HCT116 (cell line): ENCODE measurements around the gene OSBP2. TPM values are rescaled to one million over a fixed set of nuclear protein-coding genes. Genes with fewer than 3 reads are reported as not detected.

Source experiments
- ATAC-seq: fragments of 200-7000 bp; cut with Tn5 transposase; 2 replicates; pipeline ENCODE4 v1.9.1; 2020; ENCODE audit warnings: mild to moderate bottlenecking, moderate library complexity
- BruUV-seq: library from RNA; stranded (reverse); fragments of 400-500 nt; replicated peaks from 2 replicates; lab custom pipeline; 2021; lab: Mats Ljungman, UMichigan
- CTCF ChIA-PET: fragments of 300-600 bp; sonication (Branson Sonifier 250); formaldehyde crosslinking; loops from one replicate; lab custom pipeline; 2021; ENCODE audit warnings: antibody characterized with exemption; lab: Charles Lee
- POLR2A ChIA-PET: fragments of 300-600, 350-600 bp; sonication (Branson Sonifier 250); formaldehyde crosslinking; loops from one replicate; lab custom pipeline; 2021; ENCODE audit warnings: antibody characterized with exemption; lab: Charles Lee
- RAD21 ChIA-PET, 2 experiments: fragments of 300-600 bp; sonication (Branson Sonifier 250); formaldehyde crosslinking; loops; one replicate each; lab custom pipeline; 2023; ENCODE audit warnings: low total read pairs in 2 of 2; ENCODE audit not compliant: uncharacterized antibody in 2 of 2, unreplicated experiment in 2 of 2, low non-redundant PET in 1 of 2; lab: Charles Lee
- DNase-seq: peaks from one replicate; pipeline ENCODE4 v3.0.0-alpha.2; 2010; ENCODE audit warnings: low read depth, low spot score
- H2AFZ ChIP-seq: fragments of 200-600 bp; shearing (Covaris generic), sonication (generic); 2 replicates; pipeline ENCODE4 v1.6.1; 2017; ENCODE audit warnings: low read depth, mixed run types, mixed read lengths, antibody characterized with exemption, low read length; ENCODE audit not compliant: poor library complexity, severe bottlenecking
- H3K27ac ChIP-seq: 2 replicates; pipeline ENCODE4 v1.5.1; 2012; ENCODE audit warnings: low read depth, low read length
- H3K27me3 ChIP-seq: fragments of 200-600 bp; sonication (generic); 2 replicates; pipeline ENCODE4 v1.6.1; 2016; ENCODE audit warnings: mixed run types, low read length, mixed read lengths; ENCODE audit not compliant: insufficient read depth
- H3K36me3 ChIP-seq, 2 experiments: fragments of 200-500 bp in 1 of 2; fragments of 200-600 bp in 1 of 2; sonication (Bioruptor generic) in 1 of 2; sonication (generic) in 1 of 2; 2 replicates each; pipeline versions ENCODE4 v1.5.1 to v1.6.1; 2014 to 2016; ENCODE audit warnings: low read length in 2 of 2, inconsistent platforms in 1 of 2, mixed read lengths in 1 of 2, mixed run types in 1 of 2; ENCODE audit not compliant: insufficient read depth in 2 of 2, control insufficient read depth in 1 of 2
- H3K4me1 ChIP-seq, 2 experiments: fragments of 200-600 bp in 1 of 2; sonication (generic) in 1 of 2; 2 replicates each; pipeline versions ENCODE4 v1.5.1 to v1.6.1; 2012 to 2017; ENCODE audit warnings: low read length in 2 of 2, inconsistent platforms in 1 of 2, mild to moderate bottlenecking in 1 of 2, mixed read lengths in 1 of 2, mixed run types in 1 of 2, moderate library complexity in 1 of 2; ENCODE audit not compliant: insufficient read depth in 2 of 2, control insufficient read depth in 1 of 2
- H3K4me2 ChIP-seq: fragments of 200-600 bp; sonication (generic); 2 replicates; pipeline ENCODE4 v1.6.1; 2017; ENCODE audit warnings: mixed run types, low read length, mixed read lengths
- H3K4me3 ChIP-seq, 2 experiments: fragments of 200-600 bp in 1 of 2; sonication (generic) in 1 of 2; replicated peaks in 1 of 2; 2 replicates each; pipeline ENCODE4 v1.5.1; 2011 to 2016; ENCODE audit warnings: low read length in 2 of 2, control low read depth in 1 of 2, low read depth in 1 of 2, mild to moderate bottlenecking in 1 of 2, mixed read lengths in 1 of 2, mixed run types in 1 of 2
- H3K79me2 ChIP-seq: fragments of 200-600 bp; sonication (generic); 2 replicates; pipeline ENCODE4 v1.6.1; 2017; ENCODE audit warnings: mild to moderate bottlenecking, mixed run types, low read length, moderate library complexity, mixed read lengths; ENCODE audit not compliant: insufficient read depth
- H3K9ac ChIP-seq: fragments of 200-600 bp; sonication (generic); 2 replicates; pipeline ENCODE4 v1.6.1; 2016; ENCODE audit warnings: low read length, mixed read lengths
- H3K9me2 ChIP-seq: fragments of 200-600 bp; sonication (generic), shearing (Covaris generic); 2 replicates; pipeline ENCODE4 v1.6.1; 2017; ENCODE audit warnings: mixed run types, mild to moderate bottlenecking, moderate library complexity; ENCODE audit not compliant: insufficient read depth
- H3K9me3 ChIP-seq, 2 experiments: fragments of 200-500 bp in 1 of 2; fragments of 200-600 bp in 1 of 2; sonication (Bioruptor generic) in 1 of 2; sonication (generic) in 1 of 2; 2 replicates each; pipeline ENCODE4 v1.6.1; 2014 to 2017; ENCODE audit warnings: low read length in 2 of 2, mixed read lengths in 2 of 2, inconsistent platforms in 1 of 2, low read depth in 1 of 2, mild to moderate bottlenecking in 1 of 2, mixed run types in 1 of 2, moderate library complexity in 1 of 2; ENCODE audit not compliant: control insufficient read depth in 1 of 2, insufficient read depth in 1 of 2
- H4K20me1 ChIP-seq: fragments of 200-600 bp; sonication (generic), shearing (Covaris generic); 2 replicates; pipeline ENCODE4 v1.6.1; 2017; ENCODE audit warnings: mixed run types, mild to moderate bottlenecking, moderate library complexity; ENCODE audit not compliant: insufficient read depth
- CTCF ChIP-seq, 3 experiments: fragments of 200-600 bp in 1 of 3; sonication (generic) in 1 of 3; IDR thresholded peaks in 2 of 3; conservative IDR thresholded peaks in 1 of 3; 2 replicates each; pipeline ENCODE4 v1.5.1; 2012 to 2017; ENCODE audit warnings: low read depth in 2 of 3, low read length in 2 of 3, antibody characterized with exemption in 1 of 3, borderline replicate concordance in 1 of 3, control low read depth in 1 of 3, mild to moderate bottlenecking in 1 of 3, mixed read lengths in 1 of 3, mixed run types in 1 of 3, moderate library complexity in 1 of 3; ENCODE audit not compliant: insufficient read depth in 1 of 3
- EZH2 ChIP-seq: fragments of 200-600 bp; sonication (generic); IDR thresholded peaks from 2 replicates; pipeline ENCODE4 v1.6.1; 2017; ENCODE audit warnings: antibody characterized with exemption, mixed run types
- EZH2phosphoT487 ChIP-seq: fragments of 200-600 bp; IDR thresholded peaks from 2 replicates; pipeline ENCODE4 v1.6.1; 2018; ENCODE audit warnings: antibody characterized with exemption, borderline replicate concordance
- FOSL1 ChIP-seq: IDR thresholded peaks from 2 replicates; pipeline ENCODE4 v1.6.1; 2012; ENCODE audit warnings: low read depth
- POLR2AphosphoS5 ChIP-seq: IDR thresholded peaks from 2 replicates; pipeline ENCODE4 v1.6.1; 2011; ENCODE audit warnings: mild to moderate bottlenecking, low read depth, low read length, moderate library complexity
- SIN3A ChIP-seq: IDR thresholded peaks from 2 replicates; pipeline ENCODE4 v1.6.1; 2012; ENCODE audit warnings: low read depth
- YY1 ChIP-seq: IDR thresholded peaks from 2 replicates; pipeline ENCODE4 v1.6.1; 2011; ENCODE audit warnings: low read length, low read depth, moderate library complexity, mild to moderate bottlenecking; ENCODE audit not compliant: insufficient replicate concordance; ENCODE audit errors: extremely low read depth
- intact Hi-C: fragments of 100-400 bp; cut with micrococcal nuclease; formaldehyde crosslinking; loops from 2 replicates; pipeline ENCODE4 v1.10.0; 2022
- total RNA-seq: library from RNA; stranded (reverse); gene quantifications from one replicate; pipeline ENCODE4 v1.2.1, GENCODE V29; 2021; ENCODE audit not compliant: unreplicated experiment

The OSBP2 gene
- total RNA-seq, 1 experiment from 2014 or later: 12.9 TPM

GRCh38 chr22:30881361-30882183, 186.9 kb downstream of the OSBP2 start:
- ATAC-seq (peak; percentile 35), DNase-seq (no peak)
- H3K79me2 ChIP-seq: no peaks in the 10 kb centered on the region
- H3K9me2 ChIP-seq: no peaks in the 10 kb centered on the region
- no peaks in the 10 kb centered on the region for H3K27me3 ChIP-seq
- H3K4me1 ChIP-seq: peaks cover 9 to 16% of the 10 kb centered on the region in 2 experiments
- TF ChIP-seq FOSL1 (no peak), POLR2AphosphoS5 (no peak), CTCF (IDR thresholded peaks at IDR 0.05 in 2 of 3, conservative IDR thresholded peaks at IDR 0.05 in 1 of 3; ENCODE audit: borderline replicate concordance in 1 of 3, insufficient read depth in 1 of 3, low read depth in 2 of 3, low read length in 2 of 3) (no peak), YY1 (no peak), EZH2phosphoT487 (no peak), SIN3A (no peak), EZH2 (no peak)
- H3K36me3 ChIP-seq: no peaks in the 10 kb centered on the region
- H3K27ac ChIP-seq: no peak overlapping the region; the same call in 1 of the 2 replicates
- H3K4me3 ChIP-seq: no peak overlapping the region
- CTCF ChIA-PET: no interaction called here
- intact Hi-C loops: no loop called here
- POLR2A ChIA-PET: no interaction called here
- RAD21 ChIA-PET: no interaction called here
- no peaks in the 10 kb centered on the region for H3K9me3 ChIP-seq
- H3K9ac ChIP-seq: no peak overlapping the region
- BruUV-seq: no TSS peak
- no peaks in the 10 kb centered on the region for H4K20me1 ChIP-seq
- H3K4me2 ChIP-seq: 0 out of 2 replicates have a peak overlapping the region, but pooled peaks have one; percentile 4
- H2AFZ ChIP-seq: no peak overlapping the region
